ENCODE results near the gene HIF1AN. TPM values are rescaled to one million over a fixed set of nuclear protein-coding genes. Genes with fewer than 3 reads are reported as not detected.

HIF1AN gene
- total RNA-seq, 3 donors from 2014 or later, result 11.4 to 20.6 (median 15.4) TPM

DNA sequence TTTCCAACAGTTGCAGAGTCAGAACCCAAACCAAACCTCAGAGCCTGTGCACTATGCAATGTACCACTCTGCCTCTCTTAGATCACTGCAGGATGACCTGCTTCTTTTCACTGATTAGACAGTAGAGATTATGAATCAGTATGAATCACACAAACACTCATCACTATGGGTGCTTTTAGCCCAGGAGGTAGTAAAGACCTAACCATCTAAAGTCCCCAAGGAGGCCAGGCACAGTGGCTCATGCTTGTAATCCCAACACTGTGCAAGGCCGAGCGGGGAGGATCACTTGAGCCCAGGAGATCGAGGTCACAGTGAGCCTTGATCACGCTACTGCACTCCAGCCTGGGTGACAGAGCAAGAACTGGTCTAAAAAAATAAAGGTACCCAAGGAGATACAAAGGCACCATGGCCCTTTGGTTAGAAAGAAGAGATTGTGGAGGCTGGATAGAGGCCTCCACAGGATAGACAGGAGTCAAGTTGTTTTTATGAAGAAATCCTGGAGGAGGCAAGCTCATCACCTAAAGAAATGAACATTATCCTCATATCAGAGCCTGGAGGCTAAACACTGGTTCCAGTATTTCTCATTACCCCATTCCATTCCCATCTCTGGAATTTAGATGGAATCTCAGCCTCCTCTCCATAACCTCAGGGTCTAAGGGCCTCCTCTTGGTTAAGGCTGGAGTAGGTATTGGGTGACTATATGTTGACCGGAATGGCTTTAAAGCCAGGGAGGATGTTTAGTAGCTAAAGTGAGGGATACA, 29.0 kb upstream of the HIF1AN start:
- TF ChIP-seq, protein P1, sequence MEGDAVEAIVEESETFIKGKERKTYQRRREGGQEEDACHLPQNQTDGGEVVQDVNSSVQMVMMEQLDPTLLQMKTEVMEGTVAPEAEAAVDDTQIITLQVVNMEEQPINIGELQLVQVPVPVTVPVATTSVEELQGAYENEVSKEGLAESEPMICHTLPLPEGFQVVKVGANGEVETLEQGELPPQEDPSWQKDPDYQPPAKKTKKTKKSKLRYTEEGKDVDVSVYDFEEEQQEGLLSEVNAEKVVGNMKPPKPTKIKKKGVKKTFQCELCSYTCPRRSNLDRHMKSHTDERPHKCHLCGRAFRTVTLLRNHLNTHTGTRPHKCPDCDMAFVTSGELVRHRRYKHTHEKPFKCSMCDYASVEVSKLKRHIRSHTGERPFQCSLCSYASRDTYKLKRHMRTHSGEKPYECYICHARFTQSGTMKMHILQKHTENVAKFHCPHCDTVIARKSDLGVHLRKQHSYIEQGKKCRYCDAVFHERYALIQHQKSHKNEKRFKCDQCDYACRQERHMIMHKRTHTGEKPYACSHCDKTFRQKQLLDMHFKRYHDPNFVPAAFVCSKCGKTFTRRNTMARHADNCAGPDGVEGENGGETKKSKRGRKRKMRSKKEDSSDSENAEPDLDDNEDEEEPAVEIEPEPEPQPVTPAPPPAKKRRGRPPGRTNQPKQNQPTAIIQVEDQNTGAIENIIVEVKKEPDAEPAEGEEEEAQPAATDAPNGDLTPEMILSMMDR (IDR thresholded peaks at IDR 0.05), result no peak
- TF ChIP-seq POLR2AphosphoS5 (IDR thresholded peaks at IDR 0.05), result no peak
- TF ChIP-seq POLR2A (IDR thresholded peaks at IDR 0.05), result no peak
- no peaks in the 10 kb centered on the region for H3K36me3 ChIP-seq
- intact Hi-C loops (cut with DNase I; ENCODE audit: low total_unique reads), result no loop called here
- H3K9me3 ChIP-seq, result no peaks in the 10 kb centered on the region
- no peaks in the 10 kb centered on the region for H3K4me1 ChIP-seq
- no peak for DNase-seq (ENCODE audit: low spot score in 2 of 2)
- no peak overlapping the region for H3K27ac ChIP-seq
- no peaks in the 10 kb centered on the region for H3K27me3 ChIP-seq
- H3K4me3 ChIP-seq, result no peak overlapping the region

DNA sequence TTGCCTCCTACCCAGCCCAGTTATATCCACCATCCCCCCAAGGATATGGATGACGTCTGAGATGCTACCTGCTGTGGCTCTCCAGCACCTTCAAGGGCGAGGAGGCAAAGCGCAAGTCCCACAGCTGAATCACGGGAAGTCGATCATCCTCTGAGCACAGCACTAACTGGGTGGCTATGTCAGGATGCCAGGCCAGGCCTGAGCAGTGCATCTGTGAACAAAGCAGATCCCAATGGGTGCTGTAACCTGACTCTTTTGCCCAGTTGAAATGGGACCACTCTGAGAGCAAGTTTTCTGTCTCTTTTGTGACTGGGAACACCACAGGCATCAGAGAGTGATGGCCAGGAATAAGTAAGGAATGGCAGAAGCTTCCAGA, 28.4 kb upstream of the HIF1AN start:
- DNase-seq (ENCODE audit: low spot score in 2 of 2), result no peak
- TF ChIP-seq POLR2AphosphoS5 (IDR thresholded peaks at IDR 0.05) (no peak), POLR2A (IDR thresholded peaks at IDR 0.05) (no peak)
- TF ChIP-seq, protein P1 (IDR thresholded peaks at IDR 0.05), result no peak

DNA sequence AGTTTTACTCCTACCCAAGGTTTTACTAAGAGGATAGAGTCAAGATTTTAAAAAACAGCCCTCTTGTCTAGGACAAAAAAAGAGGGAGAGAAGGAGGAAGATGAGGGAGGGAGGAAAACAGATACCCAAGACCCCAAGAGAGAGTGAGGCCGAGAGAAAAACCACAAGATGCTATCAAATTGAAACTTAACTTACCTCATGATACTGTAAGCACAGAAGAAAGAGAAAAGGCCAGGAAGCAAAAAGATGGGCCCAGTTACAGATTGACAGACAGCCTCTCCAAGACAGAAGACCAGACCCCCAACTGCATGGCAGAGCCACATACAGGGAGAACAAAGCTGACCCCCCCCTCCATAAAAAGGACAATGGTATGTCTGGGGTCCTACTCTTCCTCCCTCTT, 27.5 kb upstream of the HIF1AN start:
- no peak overlapping the region for H3K4me3 ChIP-seq
- no peak overlapping the region for H3K27ac ChIP-seq
- H3K4me1 ChIP-seq, result no peaks in the 10 kb centered on the region
- no peaks in the 10 kb centered on the region for H3K9me3 ChIP-seq
- no peaks in the 10 kb centered on the region for H3K36me3 ChIP-seq
- DNase-seq (ENCODE audit: low spot score in 2 of 2), result no peak
- no peaks in the 10 kb centered on the region for H3K27me3 ChIP-seq
- intact Hi-C loops (cut with DNase I; ENCODE audit: low total_unique reads), result no loop called here
- TF ChIP-seq POLR2AphosphoS5 (IDR thresholded peaks at IDR 0.05) (no peak), POLR2A (IDR thresholded peaks at IDR 0.05) (no peak)
- TF ChIP-seq, protein P1 (IDR thresholded peaks at IDR 0.05), result no peak

More for the DNA sequence above, 28.4 kb upstream of the HIF1AN start:
- H3K36me3 ChIP-seq, result no peaks in the 10 kb centered on the region
- no peaks in the 10 kb centered on the region for H3K4me1 ChIP-seq
- no peak overlapping the region for H3K27ac ChIP-seq
- H3K4me3 ChIP-seq, result no peak overlapping the region
- H3K9me3 ChIP-seq, result no peaks in the 10 kb centered on the region
- intact Hi-C loops (cut with DNase I; ENCODE audit: low total_unique reads), result no loop called here
- no peaks in the 10 kb centered on the region for H3K27me3 ChIP-seq

DNA sequence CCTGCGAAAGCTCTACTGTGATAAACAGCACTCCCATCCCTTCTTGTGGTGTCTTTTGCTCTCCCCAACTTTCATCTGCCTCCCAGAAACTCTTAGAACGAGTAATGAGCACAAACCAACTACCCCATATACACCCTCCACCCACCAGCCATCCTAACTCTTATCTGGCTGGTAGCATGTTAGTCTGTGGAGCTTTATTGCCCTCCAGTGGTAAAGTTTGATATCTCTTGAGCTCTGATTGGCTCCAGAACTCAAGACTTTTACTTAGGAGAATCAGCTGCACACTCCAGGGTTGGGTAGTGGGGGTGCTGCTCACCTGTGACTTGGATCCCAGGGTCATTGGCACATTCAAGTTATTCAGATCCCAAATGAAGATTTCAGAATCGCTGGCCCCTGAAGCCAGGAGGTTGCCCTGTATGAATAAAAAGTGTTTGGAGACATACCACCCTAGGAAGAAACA, 27.0 kb upstream of the HIF1AN start:
- no peak for DNase-seq (ENCODE audit: low spot score in 2 of 2)
- intact Hi-C loops (cut with DNase I; ENCODE audit: low total_unique reads), result no loop called here
- H3K27ac ChIP-seq, result no peak overlapping the region
- H3K36me3 ChIP-seq, result no peaks in the 10 kb centered on the region
- H3K4me3 ChIP-seq, result no peak overlapping the region
- H3K4me1 ChIP-seq, result no peaks in the 10 kb centered on the region
- TF ChIP-seq, protein P1 (IDR thresholded peaks at IDR 0.05), result no peak
- TF ChIP-seq POLR2AphosphoS5 (IDR thresholded peaks at IDR 0.05) (no peak), POLR2A (IDR thresholded peaks at IDR 0.05) (no peak)
- no peaks in the 10 kb centered on the region for H3K9me3 ChIP-seq
- H3K27me3 ChIP-seq, result no peaks in the 10 kb centered on the region

DNA sequence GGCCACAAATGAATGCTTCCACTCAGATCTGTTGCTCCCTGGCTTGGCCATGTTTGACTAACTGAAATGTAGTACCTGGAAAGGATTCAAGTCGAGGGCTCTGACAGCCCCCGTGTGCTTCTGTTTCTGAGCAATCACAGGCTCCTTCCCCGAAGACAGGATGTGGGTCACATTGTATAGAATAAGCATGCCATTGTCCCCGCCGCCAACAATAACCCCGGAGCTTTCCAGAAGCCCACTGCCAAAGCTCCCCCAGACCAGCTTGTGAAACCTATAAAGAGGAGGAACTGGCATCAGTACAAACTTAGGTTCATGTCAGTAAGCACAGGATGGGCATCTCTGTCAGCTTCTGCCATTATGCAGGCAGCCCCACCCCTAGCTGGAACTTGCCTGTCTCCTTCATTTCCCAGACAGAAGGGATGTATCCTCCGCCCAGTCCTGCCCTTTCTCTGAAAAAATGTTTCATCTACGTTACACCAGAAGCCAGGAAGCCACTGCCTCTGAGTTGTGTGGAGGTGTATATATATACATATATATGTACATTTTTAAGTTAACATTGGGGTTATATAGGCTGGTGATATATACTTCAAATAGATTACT, 26.4 kb upstream of the HIF1AN start:
- Histone ChIP-seq H3K36me3 (no peaks in the 10 kb centered on the region), H3K4me3 (no peak overlapping the region), H3K4me1 (no peaks in the 10 kb centered on the region), H3K27me3 (no peaks in the 10 kb centered on the region), H3K27ac (no peak overlapping the region), H3K9me3 (no peaks in the 10 kb centered on the region)
- TF ChIP-seq POLR2AphosphoS5 (IDR thresholded peaks at IDR 0.05) (no peak), POLR2A (IDR thresholded peaks at IDR 0.05) (no peak)
- TF ChIP-seq, protein P1 (IDR thresholded peaks at IDR 0.05), result no peak
- intact Hi-C loops (cut with DNase I; ENCODE audit: low total_unique reads), result no loop called here
- no peak for DNase-seq (ENCODE audit: low spot score in 2 of 2)

Data from breast epithelium (tissue), 4 donors.